NCI-H526 treated with DMSO at 0.1 percent for 48 hours (cell line): ENCODE data around the gene EXOG.

Experiments used
- DNase-seq: peaks from one replicate; lab custom pipeline; 2025; lab: John Stamatoyannopoulos, UW

The EXOG gene

DNA sequence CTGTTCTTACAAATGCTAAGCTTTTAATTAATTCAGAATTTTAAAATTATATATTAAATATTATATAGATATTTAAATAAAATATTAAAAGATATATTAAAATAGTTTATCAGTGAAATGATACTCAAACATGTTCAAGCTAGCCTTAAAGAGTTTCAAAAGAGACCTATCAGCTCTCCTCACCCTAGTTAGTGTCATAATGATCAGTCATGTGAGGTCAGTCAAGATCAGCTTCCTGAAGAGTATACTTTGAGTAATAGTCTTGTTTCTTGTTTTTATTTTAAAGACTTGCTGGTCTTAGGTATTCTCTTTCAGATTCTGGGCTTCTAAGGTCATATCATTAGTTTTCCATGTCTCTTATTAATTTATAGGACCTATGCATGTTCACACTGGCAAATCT, 14.5 kb downstream of the EXOG start:
- no peak for DNase-seq

DNA sequence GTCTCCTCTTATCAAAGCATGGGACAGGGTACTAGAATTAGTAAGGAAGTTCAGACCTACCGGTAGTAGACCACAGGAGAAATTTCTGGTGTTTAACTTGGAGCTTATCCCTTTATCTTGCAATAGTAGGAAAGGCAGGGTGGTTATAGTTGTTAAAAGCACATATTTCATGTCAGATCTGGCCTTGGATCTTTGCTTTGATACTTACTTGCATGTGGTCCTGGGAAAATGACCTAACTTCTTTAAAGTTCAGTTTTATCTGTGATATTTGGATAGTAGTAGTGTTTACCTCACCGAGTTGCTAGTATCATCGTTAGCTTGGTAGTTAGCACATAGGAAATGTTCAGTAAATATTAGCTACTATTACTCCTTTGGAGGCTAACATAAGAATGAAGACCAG, 15.4 kb downstream of the EXOG start:
- no peak for DNase-seq

DNA sequence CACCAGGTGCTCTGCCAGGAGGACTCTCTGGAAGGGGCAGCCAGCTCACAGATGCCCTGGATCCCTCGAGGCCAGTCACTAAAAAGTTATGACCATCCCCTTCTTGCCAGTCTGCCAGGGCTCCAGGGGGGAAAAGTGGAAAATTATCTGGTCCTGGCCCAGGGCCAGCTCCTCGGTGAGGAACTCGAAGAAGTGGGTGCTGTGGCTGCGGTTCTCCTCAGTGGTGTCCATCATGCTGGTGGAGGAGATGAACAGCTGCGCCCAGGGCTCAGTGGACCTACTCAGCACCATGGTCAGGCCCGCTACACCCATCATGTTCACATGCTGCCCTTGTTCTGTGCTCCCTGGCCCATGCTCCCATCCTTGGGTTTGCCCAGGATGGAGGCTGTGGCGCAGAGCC, 19.2 kb downstream of the EXOG start:
- no peak for DNase-seq

DNA sequence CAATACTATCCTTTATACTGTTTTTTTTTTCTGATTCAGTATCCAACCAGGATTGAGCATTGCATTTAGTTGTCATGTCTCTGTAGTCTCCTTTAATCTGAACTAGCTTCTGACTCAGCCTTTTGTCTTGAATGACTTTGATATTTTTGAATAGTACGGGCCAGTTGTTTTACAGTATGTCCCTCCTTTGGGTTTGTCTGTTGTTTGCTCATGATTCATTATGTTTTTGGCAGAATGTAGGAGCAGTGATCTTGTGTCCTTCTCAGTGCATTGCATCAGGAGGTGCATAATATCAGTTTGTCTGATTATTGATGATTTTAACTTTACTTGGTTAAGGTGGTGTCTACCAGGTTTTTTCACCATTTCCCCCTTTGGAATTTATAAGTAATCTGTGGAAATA, 20.5 kb downstream of the EXOG start:
- DNase-seq, result no peak

DNA sequence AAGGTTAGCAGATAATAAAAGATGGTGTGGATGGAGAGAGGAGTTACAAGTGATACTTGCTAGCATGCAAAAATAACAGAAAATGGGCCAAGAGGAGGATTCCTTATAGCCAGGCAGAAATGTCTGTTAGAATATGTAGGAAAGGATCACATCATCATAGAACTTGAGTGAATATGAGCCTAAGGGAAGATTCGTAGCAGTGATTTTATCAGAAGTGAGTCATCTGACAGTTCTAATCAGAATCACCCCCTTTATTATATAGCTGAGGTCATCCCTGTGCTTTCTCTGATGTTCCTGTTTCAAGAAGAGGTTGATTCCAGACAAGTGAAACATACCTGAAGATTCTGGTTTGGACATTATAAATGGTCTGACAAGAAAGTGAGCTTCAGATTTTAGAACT, 22.9 kb downstream of the EXOG start:
- DNase-seq, result no peak

DNA sequence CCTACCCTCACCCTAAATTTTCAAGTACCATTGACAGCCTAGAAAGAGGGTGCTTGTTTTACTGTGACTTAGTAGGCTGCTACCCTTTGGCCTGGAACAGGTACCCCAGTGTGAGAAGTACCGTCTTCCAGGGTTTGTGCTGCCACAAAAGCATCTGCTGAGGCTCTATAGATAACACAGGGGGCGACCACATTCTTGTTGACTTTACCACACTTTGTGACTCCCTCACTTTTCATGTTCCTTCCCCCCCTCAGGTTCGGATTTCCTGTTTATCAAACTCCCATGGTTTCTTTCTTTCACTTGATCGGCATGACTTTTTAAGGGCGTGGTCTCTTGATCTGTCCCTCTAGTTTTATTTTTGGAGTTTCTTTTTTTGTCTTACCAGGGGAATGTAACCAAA, 23.5 kb downstream of the EXOG start:
- DNase-seq, result no peak

DNA sequence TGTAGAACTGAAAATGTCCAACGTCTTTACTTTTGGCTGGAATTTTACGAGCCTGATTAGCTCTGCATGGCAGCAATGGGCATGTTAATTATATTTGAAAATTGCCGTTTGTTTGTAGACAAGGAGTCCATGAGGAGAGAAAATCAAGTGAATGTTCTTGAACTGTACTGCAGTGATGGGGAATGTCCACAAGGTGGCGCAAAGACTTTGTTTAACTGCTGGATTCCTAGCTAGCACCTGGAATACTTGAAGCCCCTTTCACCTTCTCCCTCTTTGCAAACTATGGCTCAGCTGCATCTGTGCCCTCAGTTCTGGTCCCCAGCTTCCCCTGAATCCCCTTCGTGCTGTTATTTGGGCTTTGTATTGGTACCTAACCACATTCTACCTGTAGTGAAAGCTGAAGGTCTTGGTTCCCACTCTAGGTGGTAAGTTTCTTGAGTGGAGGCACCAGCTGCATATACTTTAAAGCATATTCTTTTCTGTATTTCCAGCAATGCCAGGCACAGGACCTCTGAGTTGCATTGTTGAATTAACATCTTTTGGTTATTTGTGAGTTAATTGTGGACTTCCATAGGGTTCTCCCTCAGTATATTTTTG, 25.3 kb downstream of the EXOG start:
- DNase-seq, result peak; percentile 66

DNA sequence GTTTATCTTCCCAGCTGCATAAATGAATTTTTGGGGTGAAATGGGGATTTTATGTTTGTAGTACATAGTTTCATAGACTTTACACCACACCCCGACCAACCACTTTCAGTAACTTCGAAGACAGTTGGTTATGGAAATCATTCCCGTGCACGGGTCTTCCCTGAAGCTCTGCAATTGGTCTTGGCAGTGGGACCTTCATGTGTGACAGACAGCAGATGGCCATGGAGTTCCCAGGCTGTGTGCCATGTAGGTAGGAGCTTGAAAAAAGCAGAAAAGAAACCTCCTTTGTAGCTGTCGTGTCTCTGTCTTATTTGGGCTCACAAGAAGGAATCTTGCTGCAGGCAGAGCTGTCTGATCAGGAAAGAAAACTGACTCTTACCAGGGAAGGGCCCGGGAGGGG, 25.9 kb downstream of the EXOG start:
- no peak for DNase-seq

DNA sequence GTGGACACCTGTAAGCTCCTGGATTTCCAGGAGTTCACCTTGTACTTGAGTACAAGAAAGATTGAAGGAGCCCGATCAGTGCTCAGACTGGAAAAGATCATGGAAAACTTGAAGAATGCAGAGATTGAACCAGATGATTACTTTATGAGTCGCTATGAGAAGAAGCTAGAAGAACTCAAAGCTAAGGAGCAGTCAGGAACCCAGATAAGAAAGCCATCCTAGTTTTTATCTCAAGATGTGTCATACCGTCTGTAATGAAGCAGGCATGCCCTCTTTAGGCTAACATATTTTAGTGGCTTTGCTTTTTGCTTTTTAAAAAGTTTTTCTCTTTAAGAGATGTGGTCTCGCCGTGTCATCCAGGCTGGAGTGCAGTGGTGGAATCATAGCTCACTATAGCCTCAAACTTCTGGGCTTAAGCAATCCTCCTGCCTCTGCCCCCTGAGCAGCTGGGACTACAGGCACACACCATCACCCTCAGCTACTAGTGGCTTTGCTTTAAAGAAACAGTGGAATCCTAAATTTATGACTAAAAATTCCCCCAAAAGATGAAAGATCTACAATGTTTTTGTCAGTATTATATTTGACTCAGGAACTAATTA, 28.1 kb downstream of the EXOG start:
- DNase-seq, result no peak

DNA sequence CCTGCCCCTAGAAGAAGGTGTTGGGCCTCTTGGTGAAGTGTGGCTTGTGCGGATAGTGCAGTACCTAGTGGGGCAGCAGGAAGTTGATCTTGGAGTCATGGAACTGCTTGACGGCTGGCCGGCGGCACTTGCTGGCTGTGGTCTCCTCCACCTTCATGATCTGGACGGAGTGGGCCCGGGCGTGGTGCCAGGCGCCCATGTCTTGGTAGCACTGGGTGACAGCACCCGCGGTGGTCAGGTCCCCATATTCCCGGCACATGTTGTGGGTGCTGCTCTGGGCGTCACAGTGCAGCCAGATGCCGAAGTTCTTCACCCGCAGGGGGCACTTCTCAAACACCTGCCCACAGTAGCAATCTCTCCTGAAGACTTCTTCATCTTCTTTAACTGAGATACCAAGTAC, 30.7 kb downstream of the EXOG start:
- DNase-seq, result no peak

DNA sequence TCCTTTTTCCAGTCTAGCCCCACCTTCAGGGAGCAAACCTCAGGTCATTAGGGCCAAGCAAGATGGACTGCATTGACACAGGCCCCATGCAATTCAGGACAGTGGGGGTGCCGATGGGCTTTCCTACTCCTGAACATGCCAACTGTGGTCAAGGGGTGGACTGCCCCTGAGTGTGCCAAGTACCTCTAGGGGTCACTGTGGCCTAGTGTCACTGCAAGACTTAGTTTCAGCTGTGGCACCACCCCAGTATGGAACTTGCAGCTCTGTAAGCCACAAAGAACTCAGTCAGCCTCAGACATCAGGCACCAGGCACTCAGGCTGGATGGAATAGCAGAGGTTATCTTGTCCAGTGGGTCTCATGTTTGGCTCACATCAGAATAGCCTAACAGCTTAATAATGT, 32.3 kb downstream of the EXOG start:
- DNase-seq, result no peak

DNA sequence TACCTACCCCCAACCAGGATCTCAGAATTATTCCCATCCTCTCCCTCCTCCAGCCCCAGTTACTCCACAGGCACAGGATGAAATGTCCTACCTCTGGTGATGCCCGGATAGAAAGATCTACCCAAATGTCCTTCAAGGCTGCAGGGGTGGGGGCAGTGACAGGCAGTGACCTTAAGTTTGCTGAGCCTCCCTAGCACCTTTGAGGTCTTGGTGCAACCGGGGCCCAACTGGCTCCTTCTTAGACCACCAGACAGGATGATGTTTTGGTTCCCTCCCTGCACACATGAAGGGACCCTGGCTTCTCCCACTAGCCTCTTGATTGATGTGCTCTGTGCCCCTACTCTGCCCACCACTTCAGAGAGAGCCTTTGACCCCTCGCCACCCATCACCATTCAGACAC, 36.4 kb downstream of the EXOG start:
- no peak for DNase-seq

DNA sequence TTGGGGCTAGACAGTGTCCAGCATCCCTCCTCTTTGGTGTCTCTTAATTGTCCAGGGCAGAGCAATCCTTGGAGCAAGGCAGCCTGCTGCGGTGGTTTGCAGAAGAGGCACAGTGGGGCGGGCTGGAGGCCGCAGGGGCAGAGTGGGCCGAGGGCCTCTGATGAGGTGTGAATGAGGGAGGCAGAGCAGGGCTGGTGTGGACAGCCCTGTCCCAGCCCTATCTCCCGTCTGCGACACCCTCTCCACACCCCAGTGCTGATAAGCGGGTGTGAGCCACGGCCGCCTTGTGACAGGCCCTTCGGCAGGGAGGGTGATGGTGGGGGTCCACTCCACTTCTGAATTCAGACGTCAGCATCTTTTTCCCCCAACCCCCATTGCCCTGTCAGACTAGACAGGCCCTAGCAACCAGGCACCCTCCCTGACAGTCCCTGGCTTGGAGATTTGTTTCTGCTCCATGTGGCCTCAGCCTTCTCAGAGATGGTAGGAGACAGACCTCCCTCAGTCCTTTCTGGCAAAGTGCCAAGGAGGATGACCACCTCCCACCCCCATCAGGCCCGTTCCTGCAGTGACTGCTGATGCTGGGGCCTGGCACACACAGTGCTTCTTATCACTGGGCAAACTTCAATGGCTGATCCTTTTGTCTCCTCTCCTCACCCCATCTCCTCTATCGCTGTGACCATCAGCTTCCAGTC, 37.3 kb downstream of the EXOG start:
- DNase-seq, result no peak

DNA sequence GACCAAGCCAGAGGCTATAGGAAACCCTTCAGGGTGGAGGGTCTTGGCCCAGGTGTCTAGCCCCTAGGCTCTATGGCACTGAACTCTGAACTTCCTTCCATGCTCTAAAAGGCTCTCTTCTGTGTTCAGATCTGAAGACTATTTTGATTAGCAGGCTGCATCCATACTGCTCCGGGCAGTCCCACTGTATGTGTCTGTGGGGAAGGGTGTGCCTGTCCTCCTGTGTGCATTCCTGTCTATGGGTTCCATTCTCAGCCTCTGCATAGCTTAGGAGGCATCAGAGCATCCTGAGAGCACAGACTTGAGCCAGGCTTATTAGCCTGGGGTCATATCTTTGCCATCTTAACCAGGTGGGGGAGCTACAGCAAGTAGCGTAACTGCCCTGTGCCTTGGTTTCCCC, 38.0 kb downstream of the EXOG start:
- no peak for DNase-seq

DNA sequence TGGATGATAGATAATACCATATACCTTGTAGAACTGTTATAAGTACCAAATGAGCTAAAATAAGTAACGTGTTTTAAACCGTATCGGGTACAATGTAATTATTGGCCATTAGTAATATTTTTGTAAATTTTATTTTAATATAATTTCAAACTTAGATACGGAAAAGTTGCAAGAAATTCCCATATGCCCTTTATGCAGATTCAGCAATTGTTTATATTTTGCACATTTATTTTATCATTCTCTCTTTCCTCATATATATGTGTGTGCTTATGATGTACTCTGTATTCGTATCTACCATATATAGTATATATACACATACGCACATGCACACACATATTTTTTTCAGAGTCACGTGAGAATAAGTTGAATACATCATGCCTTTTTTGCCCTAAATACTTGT, 38.5 kb downstream of the EXOG start:
- no peak for DNase-seq

DNA sequence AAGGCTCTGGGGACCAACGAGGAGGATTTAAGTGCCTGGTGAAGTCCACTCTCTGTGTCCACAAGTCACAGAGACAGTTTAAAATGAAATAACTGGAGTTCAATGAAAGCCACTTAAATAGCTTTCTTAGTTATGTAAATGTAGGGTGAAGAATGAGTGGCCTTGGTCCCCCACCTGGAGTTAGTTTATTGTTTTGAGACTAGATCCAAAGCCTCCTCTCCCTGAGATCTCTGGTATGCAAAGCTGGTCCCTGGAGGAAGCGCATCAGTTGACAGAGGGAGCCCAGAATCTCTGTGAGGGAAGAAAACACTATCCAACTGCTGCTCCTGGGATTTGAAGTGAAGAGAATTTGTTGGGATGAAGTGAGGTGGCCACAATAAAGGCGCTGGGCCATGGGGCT, 40.5 kb downstream of the EXOG start:
- no peak for DNase-seq

DNA sequence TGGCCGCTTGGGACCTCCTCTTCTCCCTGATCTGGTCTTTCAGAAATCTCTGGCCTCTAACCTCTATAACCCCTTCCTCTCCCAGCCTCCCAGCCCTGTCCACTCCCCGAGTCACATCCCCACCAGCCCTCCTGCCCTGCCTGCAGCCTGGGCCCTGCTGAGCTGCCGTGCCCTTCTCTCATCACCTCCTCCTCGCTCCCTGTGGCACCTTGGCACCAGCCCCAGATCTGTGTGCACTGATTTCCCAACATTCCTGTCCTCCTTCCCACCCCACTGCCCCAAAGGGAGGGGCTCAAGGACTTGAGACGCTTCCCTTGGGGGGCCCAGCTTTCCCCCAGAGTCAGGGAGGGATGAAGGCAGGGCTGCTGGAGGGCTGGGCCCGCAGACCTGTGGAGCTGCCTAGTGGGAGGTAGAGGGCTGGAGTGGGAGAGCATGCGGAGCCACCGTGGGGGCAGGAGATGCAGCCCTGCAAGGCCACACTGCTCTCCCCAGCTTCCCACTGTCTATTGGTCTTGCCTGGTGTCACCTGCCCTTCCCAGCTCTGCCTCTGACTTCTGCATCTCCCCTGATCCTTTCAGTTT, 42.7 kb downstream of the EXOG start:
- no peak for DNase-seq

DNA sequence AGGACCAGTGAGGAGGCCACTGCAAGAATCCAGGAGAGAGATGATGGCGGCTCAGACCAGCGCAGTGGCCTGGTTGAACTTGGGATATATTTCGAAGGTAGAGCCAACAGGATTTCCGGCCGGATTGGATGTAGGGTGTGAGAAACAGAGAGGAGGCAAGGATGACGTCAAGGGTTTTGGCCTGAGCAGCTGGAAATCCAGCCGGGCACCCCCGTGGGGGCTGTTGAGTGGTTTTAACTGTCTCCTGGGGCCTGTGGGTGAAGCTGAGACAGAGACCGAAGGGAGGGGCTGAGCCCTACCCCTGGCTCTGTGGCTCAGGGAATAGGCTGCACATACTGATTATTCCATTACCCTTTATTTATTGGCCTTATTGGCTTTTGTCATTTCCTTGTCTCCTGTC, 45.7 kb downstream of the EXOG start:
- no peak for DNase-seq

DNA sequence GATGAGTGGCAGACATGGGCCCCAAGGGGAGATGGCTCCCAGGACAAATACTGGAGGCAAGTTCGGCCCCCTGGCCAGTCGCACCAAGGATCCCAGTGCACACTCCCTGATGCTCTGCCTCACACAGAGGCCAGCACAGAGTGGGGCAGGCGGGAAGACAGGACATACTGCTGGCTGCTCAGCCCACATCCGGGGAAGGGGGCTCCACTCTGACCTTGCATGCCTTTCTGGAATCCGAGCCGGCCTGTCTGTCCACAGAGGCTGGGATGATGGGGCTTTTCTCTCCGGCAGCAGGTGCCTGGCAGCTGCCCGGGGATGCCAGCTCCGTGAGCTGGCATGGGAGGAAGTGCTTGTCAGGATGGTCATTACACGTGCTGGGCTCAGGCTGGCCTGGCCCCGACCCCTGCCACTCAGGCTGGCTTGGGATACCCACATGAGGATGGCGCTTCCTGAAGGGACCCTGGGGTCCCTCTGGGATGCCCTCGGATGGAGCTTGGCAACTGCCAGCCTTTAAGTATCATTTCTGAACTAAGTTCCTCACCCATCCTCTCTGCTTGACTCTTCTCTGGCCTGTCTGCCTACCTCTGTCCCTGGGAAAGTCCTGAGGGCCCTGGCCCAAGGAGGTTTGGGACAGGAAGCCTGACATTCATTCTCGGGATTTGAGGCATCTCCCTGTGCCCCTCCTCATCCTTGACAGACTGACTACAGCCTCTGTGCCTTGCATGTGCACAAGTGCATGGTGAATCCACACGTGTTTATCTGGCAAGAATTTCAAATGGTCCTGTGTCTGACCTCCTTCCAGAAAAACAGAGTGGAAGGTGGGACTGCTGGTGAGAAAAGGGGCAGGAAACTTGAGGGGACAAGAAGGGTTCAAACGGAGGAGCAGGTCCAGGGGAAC, 46.5 kb downstream of the EXOG start:
- no peak for DNase-seq

DNA sequence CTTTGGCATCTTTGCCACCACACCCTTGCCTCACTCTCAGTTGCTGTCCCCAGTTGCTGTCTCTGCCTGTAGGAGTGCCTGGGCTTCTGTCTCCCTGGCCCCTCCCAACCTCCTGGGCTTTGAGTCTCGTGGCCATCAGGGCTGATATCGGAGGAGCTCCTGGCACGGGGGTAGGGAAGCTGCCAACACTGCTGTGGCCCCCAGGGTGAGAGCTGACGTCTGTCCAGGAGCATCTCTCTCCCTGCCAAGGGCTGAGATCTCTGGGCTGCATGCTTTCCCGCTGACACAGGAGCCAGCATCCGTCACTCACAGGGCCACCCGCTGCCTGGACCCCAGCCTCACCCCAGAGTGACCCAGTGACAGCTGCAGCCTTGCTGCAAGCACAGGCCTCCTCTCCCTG, 47.4 kb downstream of the EXOG start:
- DNase-seq, result no peak

DNA sequence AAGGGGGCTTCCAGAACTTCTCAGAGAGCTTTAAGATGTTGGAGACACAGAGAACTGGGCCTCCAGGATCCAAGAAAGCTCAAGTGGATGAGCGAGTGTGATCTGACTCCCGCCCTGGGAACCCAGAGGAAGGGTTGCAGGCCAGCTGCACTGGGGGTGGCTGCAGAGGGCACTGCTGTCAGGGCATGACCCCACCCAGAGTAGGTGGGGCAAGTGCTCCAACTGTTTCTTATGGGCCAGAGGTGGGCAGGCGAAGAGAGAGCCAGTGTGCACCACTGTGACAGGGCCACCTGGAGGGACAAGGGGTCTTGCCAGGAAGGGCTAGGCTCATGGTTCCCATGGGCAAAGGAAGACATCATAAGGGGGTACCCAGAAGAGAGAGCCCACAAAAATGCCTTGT, 48.8 kb downstream of the EXOG start:
- no peak for DNase-seq

DNA sequence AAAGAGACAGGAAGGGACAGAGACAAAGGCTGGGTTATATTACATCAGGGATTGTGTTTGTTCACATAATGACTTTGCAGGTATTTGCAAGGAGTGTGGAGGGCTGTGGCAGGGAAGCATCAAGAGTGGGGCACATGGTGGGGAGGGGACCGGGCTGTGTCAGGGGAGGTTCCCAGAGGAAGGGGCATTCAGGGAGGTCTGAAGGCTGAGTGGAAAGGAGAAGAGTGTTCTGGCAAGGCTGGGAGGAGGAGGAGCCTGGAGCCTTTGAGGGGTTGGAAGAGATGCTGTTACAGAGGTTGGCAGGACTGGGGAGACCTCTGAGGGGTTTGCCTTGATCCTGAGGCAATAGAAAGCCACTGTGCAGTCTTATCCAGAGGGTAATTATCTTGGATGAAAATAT, 49.4 kb downstream of the EXOG start:
- DNase-seq, result no peak

DNA sequence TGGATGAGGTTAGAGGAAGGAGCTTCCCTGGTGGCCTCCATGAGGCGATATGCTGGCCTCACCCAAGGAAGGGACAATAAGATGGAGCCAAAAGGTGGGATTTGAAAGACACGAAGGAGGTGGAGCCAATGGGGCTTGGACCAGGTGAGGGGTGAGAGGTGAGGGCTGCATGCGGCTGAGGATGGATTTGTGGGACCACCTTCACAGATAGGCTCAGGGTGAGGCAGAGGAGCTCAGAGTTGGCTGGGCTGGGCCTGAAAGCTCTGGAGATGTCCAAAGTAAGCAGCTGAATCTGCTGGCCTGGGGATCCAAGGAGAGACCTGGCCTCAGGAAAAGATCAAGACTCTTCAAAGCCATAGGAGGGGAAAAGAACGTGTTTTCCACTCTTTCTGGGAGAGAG, 49.8 kb downstream of the EXOG start:
- no peak for DNase-seq
